Stimulated activated CD8-positive, alpha-beta memory T cell treated with anti-CD3 and anti-CD28 coated beads, Interleukin-4, amount 100 ng/mL, for 24 hours (primary cell): Measurements from ENCODE around the gene TNS2.
"Not testable (repeated sequence)": the region's sequence is repeated elsewhere in the genome, so short reads cannot be mapped to it uniquely, and the experiment has no call there.

Experiments
- DNase-seq: peaks from one replicate; pipeline ENCODE4 v3.0.0-alpha.2; 2020; ENCODE audit warnings: low read depth

The TNS2 gene

GRCh38 chr12:53094394-53094787, 44.5 kb downstream of the TNS2 start:
- no peak for DNase-seq

- not testable (repeated sequence) for DNase-seq
These were observed 45.1 kb downstream of the TNS2 start for GRCh38 chr12:53094796-53095595.

GRCh38 chr12:53095596-53095895, 45.7 kb downstream of the TNS2 start:
- DNase-seq = not testable (repeated sequence)

GRCh38 chr12:53096089-53096741, 46.4 kb downstream of the TNS2 start:
- no peak for DNase-seq

GRCh38 chr12:53096759-53097158, 46.9 kb downstream of the TNS2 start:
- no peak for DNase-seq

GRCh38 chr12:53097207-53097563, 47.3 kb downstream of the TNS2 start:
- DNase-seq = no peak

GRCh38 chr12:53097564-53098353, 47.9 kb downstream of the TNS2 start, which contains the start of gene IGFBP6:
IGFBP6 (plus strand) TSS chr12:53097667; CDS start chr12:53097718, 51 bp downstream.
- peak; percentile 43 for DNase-seq

GRCh38 chr12:53098354-53098981, 48.6 kb downstream of the TNS2 start:
- DNase-seq = no peak

GRCh38 chr12:53099071-53099882, 49.4 kb downstream of the TNS2 start:
- peak; percentile 82 for DNase-seq

- no peak for DNase-seq
These were observed 50.7 kb downstream of the TNS2 start for GRCh38 chr12:53100466-53101151.

GRCh38 chr12:53101266-53101665, 51.4 kb downstream of the TNS2 start:
- DNase-seq = no peak

GRCh38 chr12:53101931-53102781, 52.3 kb downstream of the TNS2 start:
- DNase-seq = no peak

- DNase-seq = peak; percentile 47
These were observed 53.3 kb downstream of the TNS2 start, which contains the start of gene SOAT2 for GRCh38 chr12:53102883-53103807. SOAT2 (plus strand) TSS chr12:53103486; CDS start chr12:53103578, 92 bp downstream.

- DNase-seq = no peak
These were observed 54.0 kb downstream of the TNS2 start for GRCh38 chr12:53103860-53104305.

GRCh38 chr12:53105256-53105655, 55.4 kb downstream of the TNS2 start:
- DNase-seq = no peak

- no peak for DNase-seq
These were observed 56.0 kb downstream of the TNS2 start for GRCh38 chr12:53105712-53106439.

GRCh38 chr12:53107122-53107521, 57.3 kb downstream of the TNS2 start:
- DNase-seq = no peak

GRCh38 chr12:53112431-53112830, 62.6 kb downstream of the TNS2 start:
- not testable (repeated sequence) for DNase-seq
